GM21526 (cell line): ENCODE data around the gene LAMTOR1.
A peak's percentile ranks its signal among the peaks of the same experiment; 100 is the strongest.
"Not testable (repeated sequence)": the region's sequence is repeated elsewhere in the genome, so short reads cannot be mapped to it uniquely, and the experiment has no call there.

Experiments
- ATAC-seq: cut with Tn5 transposase; IDR thresholded peaks from one replicate; pipeline ENCODE4 v1.9.1; 2021; ENCODE audit warnings: moderate library complexity; ENCODE audit not compliant: unreplicated experiment, low FRiP score

Gene LAMTOR1

GRCh38 chr11:72102946-72103753 is at the start of gene LAMTOR1:
TSS of gene LAMTOR1 (minus strand) at chr11:72103297. CDS start at chr11:72103224, 73 bp downstream.
- ATAC-seq = peak; percentile 70

- ATAC-seq = no peak
Measured at GRCh38 chr11:72150882-72151281, 47.8 kb upstream of the LAMTOR1 start.

- ATAC-seq = no peak
Measured at GRCh38 chr11:72146625-72147024, 43.5 kb upstream of the LAMTOR1 start.

- ATAC-seq = no peak
Measured at GRCh38 chr11:72144807-72145565, 41.9 kb upstream of the LAMTOR1 start.

- ATAC-seq = not testable (repeated sequence)
Measured at GRCh38 chr11:72142543-72142942, 39.4 kb upstream of the LAMTOR1 start.

- not testable (repeated sequence) for ATAC-seq
Measured at GRCh38 chr11:72142086-72142485, 39.0 kb upstream of the LAMTOR1 start.

- ATAC-seq = no peak
Measured at GRCh38 chr11:72141066-72141465, 38.0 kb upstream of the LAMTOR1 start.

GRCh38 chr11:72140661-72141060 is 37.6 kb upstream of the LAMTOR1 start:
- ATAC-seq = no peak

GRCh38 chr11:72139500-72139899 is 36.4 kb upstream of the LAMTOR1 start:
- ATAC-seq = no peak

- ATAC-seq = no peak
Measured at GRCh38 chr11:72138821-72139390, 35.8 kb upstream of the LAMTOR1 start.

GRCh38 chr11:72136684-72137262 is 33.7 kb upstream of the LAMTOR1 start:
- ATAC-seq = no peak

GRCh38 chr11:72135891-72136683 is 33.0 kb upstream of the LAMTOR1 start:
- no peak for ATAC-seq

- ATAC-seq = not testable (repeated sequence)
Measured at GRCh38 chr11:72135473-72135872, 32.4 kb upstream of the LAMTOR1 start, which contains the start of gene FOLR3. TSS of gene FOLR3 (plus strand) at chr11:72135725. CDS start at chr11:72135953, 228 bp downstream.

GRCh38 chr11:72132646-72133045 is 29.5 kb upstream of the LAMTOR1 start:
- no peak for ATAC-seq

GRCh38 chr11:72129381-72129780 is 26.3 kb upstream of the LAMTOR1 start:
- no peak for ATAC-seq

- ATAC-seq = no peak
Measured at GRCh38 chr11:72127923-72128322, 24.8 kb upstream of the LAMTOR1 start.

- no peak for ATAC-seq
Measured at GRCh38 chr11:72125956-72126355, 22.9 kb upstream of the LAMTOR1 start.

GRCh38 chr11:72124046-72124445 is 20.9 kb upstream of the LAMTOR1 start:
- ATAC-seq = no peak

GRCh38 chr11:72123117-72123653 is 20.1 kb upstream of the LAMTOR1 start:
- ATAC-seq = no peak

GRCh38 chr11:72122607-72123006 is 19.5 kb upstream of the LAMTOR1 start:
- no peak for ATAC-seq
